Suprapubic skin (tissue), 4 donors: ENCODE measurements around the gene FCSK. TPM values are rescaled to one million over a fixed set of nuclear protein-coding genes. Genes with fewer than 3 reads are reported as not detected.
"Not testable (repeated sequence)": the region's sequence is repeated elsewhere in the genome, so short reads cannot be mapped to it uniquely, and the experiment has no call there.

Experiments used
- DNase-seq, 2 donors: peaks; one replicate each; pipeline ENCODE4 v3.0.0-alpha.2; 2019; ENCODE audit warnings: low spot score in 2 of 2
- H3K27ac ChIP-seq: fragments of 200-600 bp; sonication (generic); one replicate; pipeline ENCODE4 v1.5.1; 2019
- H3K27me3 ChIP-seq: fragments of 200-600 bp; sonication (generic); one replicate; pipeline ENCODE4 v1.5.1; 2019
- H3K36me3 ChIP-seq: fragments of 200-600 bp; sonication (generic); one replicate; pipeline ENCODE4 v1.5.1; 2019
- H3K4me1 ChIP-seq: fragments of 200-600 bp; sonication (generic); one replicate; pipeline ENCODE4 v1.5.1; 2019
- H3K4me3 ChIP-seq: fragments of 200-600 bp; sonication (generic); one replicate; pipeline ENCODE4 v1.5.1; 2019; ENCODE audit warnings: mild to moderate bottlenecking
- H3K9me3 ChIP-seq: fragments of 200-600 bp; sonication (generic); one replicate; pipeline ENCODE4 v1.5.1; 2019
- CTCF ChIP-seq, 2 donors: fragments of 200-600 bp in 1 of 2; fragments of 450-650 bp in 1 of 2; sonication (generic) in 1 of 2; IDR thresholded peaks; one replicate each; pipeline ENCODE4 v1.5.1; 2016 to 2019; ENCODE audit warnings: antibody characterized with exemption in 2 of 2, mild to moderate bottlenecking in 1 of 2, moderate library complexity in 1 of 2
- EP300 ChIP-seq: sonication (generic); formaldehyde crosslinking; IDR thresholded peaks from one replicate; pipeline ENCODE4 v1.6.1; 2017; ENCODE audit warnings: antibody characterized with exemption
- POLR2A ChIP-seq, 2 donors: fragments of 450-650 bp; IDR thresholded peaks; one replicate each; pipeline ENCODE4 v1.6.1; 2017; ENCODE audit warnings: antibody characterized with exemption in 2 of 2, mild to moderate bottlenecking in 2 of 2, moderate library complexity in 2 of 2
- POLR2AphosphoS5 ChIP-seq, 3 donors: sonication (generic); formaldehyde crosslinking; IDR thresholded peaks; one replicate each; pipeline ENCODE4 v1.6.1; 2017; ENCODE audit warnings: antibody characterized with exemption in 3 of 3
- WGBS: methylation state at CpG from one replicate; pipeline ENCODE4 v1.1.5; 2018; 5-methylcytosine and 5-hydroxymethylcytosine counted together
- total RNA-seq, 4 donors: library from RNA; depleted of rRNA; stranded (reverse); fragments of >200 nt; gene quantifications; one replicate each; pipeline ENCODE4 v1.1.0, GENCODE V29; 2016

The FCSK gene
- total RNA-seq, result 10 to 100 TPM; 15.7 to 44.7 (median 23.2) TPM

- Histone ChIP-seq H3K27me3 (no peaks in the 10 kb centered on the region), H3K36me3 (no peaks in the 10 kb centered on the region), H3K4me1 (peaks cover 19% of the 10 kb centered on the region), H3K27ac (peak within 1 kb of the TSS; percentile 76), H3K9me3 (no peaks in the 10 kb centered on the region), H3K4me3 (peak within 1 kb of the TSS; percentile 84)
- no peak for DNase-seq
- 0% methylated on average over 13 of the region's 67 CpGs for WGBS
- TF ChIP-seq POLR2AphosphoS5 (IDR thresholded peaks at IDR 0.05) (peak in 2 of 3 donors; percentile 3 to 72), CTCF (IDR thresholded peaks at IDR 0.05) (no peak)
These were observed at the start of gene FCSK for GRCh38 chr16:70454222-70455034. FCSK (plus strand) TSS chr16:70454595; CDS start chr16:70463191, 8,596 bp downstream.

- not testable (repeated sequence) for H3K27me3 ChIP-seq, H3K4me3 ChIP-seq, DNase-seq, H3K27ac ChIP-seq, H3K4me1 ChIP-seq, H3K36me3 ChIP-seq, H3K9me3 ChIP-seq
- WGBS, result 80% methylated on average over 5 of the region's 5 CpGs
These were observed 48.3 kb upstream of the FCSK start for GRCh38 chr16:70406104-70406503.

- H3K4me1 ChIP-seq, result peaks cover 3% of the 10 kb centered on the region
- H3K4me3 ChIP-seq, result no peak overlapping the region
- no peaks in the 10 kb centered on the region for H3K9me3 ChIP-seq
- no peak for DNase-seq
- TF ChIP-seq EP300 (no peak), CTCF (IDR thresholded peaks at IDR 0.05) (no peak), POLR2AphosphoS5 (IDR thresholded peaks at IDR 0.05) (no peak), POLR2A (IDR thresholded peaks at IDR 0.05) (no peak)
- no peaks in the 10 kb centered on the region for H3K27me3 ChIP-seq
- 69% methylated on average over 10 of the region's 10 CpGs for WGBS
- no peaks in the 10 kb centered on the region for H3K36me3 ChIP-seq
- H3K27ac ChIP-seq, result no peak overlapping the region
These were observed 46.6 kb upstream of the FCSK start for GRCh38 chr16:70407811-70408274.

GRCh38 chr16:70410734-70411133, 43.7 kb upstream of the FCSK start:
- no peak overlapping the region for H3K27ac ChIP-seq
- no peaks in the 10 kb centered on the region for H3K27me3 ChIP-seq
- H3K4me3 ChIP-seq, result no peak overlapping the region
- H3K4me1 ChIP-seq, result peaks cover 6% of the 10 kb centered on the region
- DNase-seq, result no peak
- WGBS, result 82% methylated on average over 6 of the region's 6 CpGs
- TF ChIP-seq CTCF (IDR thresholded peaks at IDR 0.05) (no peak), EP300 (no peak), POLR2AphosphoS5 (IDR thresholded peaks at IDR 0.05) (no peak), POLR2A (IDR thresholded peaks at IDR 0.05) (no peak)
- no peaks in the 10 kb centered on the region for H3K9me3 ChIP-seq
- H3K36me3 ChIP-seq, result no peaks in the 10 kb centered on the region

- TF ChIP-seq CTCF (IDR thresholded peaks at IDR 0.05) (no peak), POLR2A (IDR thresholded peaks at IDR 0.05) (no peak), POLR2AphosphoS5 (IDR thresholded peaks at IDR 0.05) (no peak), EP300 (no peak)
- Histone ChIP-seq H3K4me1 (peaks cover 6% of the 10 kb centered on the region), H3K4me3 (no peak overlapping the region), H3K36me3 (no peaks in the 10 kb centered on the region), H3K9me3 (no peaks in the 10 kb centered on the region), H3K27me3 (no peaks in the 10 kb centered on the region), H3K27ac (no peak overlapping the region)
- WGBS, result 95% methylated on average over 8 of the region's 8 CpGs
- DNase-seq, result no peak
These were observed 42.0 kb upstream of the FCSK start for GRCh38 chr16:70412385-70412784.

GRCh38 chr16:70413572-70413971, 40.8 kb upstream of the FCSK start:
- 86% methylated on average over 5 of the region's 5 CpGs for WGBS
- H3K36me3 ChIP-seq, result not testable (repeated sequence)

More at GRCh38 chr16:70413572-70413971, 40.8 kb upstream of the FCSK start:
- not testable (repeated sequence) for DNase-seq, H3K27ac ChIP-seq, H3K27me3 ChIP-seq, H3K9me3 ChIP-seq, H3K4me3 ChIP-seq
- peaks cover 12% of the 10 kb centered on the region for H3K4me1 ChIP-seq
